CD4-positive, alpha-beta T cell (primary cell): ENCODE measurements around the gene SAT2. TPM values are rescaled to one million over a fixed set of nuclear protein-coding genes. Genes with fewer than 3 reads are reported as not detected.

Experiments
- ATAC-seq: fragments of 200-7000 bp; cut with Tn5 transposase; one replicate; pipeline ENCODE4 v1.10.0; 2022; ENCODE audit warnings: mild to moderate bottlenecking; ENCODE audit not compliant: poor library complexity
- CTCF ChIA-PET: fragments of 350-600 bp; sonication (Branson Sonifier 250); formaldehyde crosslinking; loops from one replicate; lab custom pipeline; 2021; ENCODE audit warnings: antibody characterized with exemption, inconsistent platforms; lab: Charles Lee
- POLR2A ChIA-PET: fragments of 350-600 bp; sonication (Branson Sonifier 250); formaldehyde crosslinking; loops from one replicate; lab custom pipeline; 2021; ENCODE audit warnings: antibody characterized with exemption, inconsistent platforms; lab: Charles Lee
- DNase-seq, 14 experiments: peaks; one replicate each; pipeline ENCODE4 v3.0.0-alpha.2; 2013 to 2020; ENCODE audit warnings: mixed read lengths in 2 of 14
- H3K27ac ChIP-seq, 2 donors: one replicate each; pipeline versions ENCODE4 v1.5.1 to v1.7.0; 2013; ENCODE audit warnings: low read length in 2 of 2, low read depth in 1 of 2, mild to moderate bottlenecking in 1 of 2
- H3K27me3 ChIP-seq, 2 experiments: 1 replicate in 1 of 2; 2 replicates in 1 of 2; pipeline versions ENCODE4 v1.6.1 to v1.7.0; 2013; ENCODE audit warnings: low read length in 2 of 2, control low read depth in 1 of 2, mild to moderate bottlenecking in 1 of 2, moderate library complexity in 1 of 2; ENCODE audit not compliant: insufficient read depth in 2 of 2, control insufficient read depth in 1 of 2
- H3K36me3 ChIP-seq: one replicate; pipeline ENCODE4 v1.6.1; 2013; ENCODE audit warnings: low read length, control low read depth; ENCODE audit not compliant: insufficient read depth
- H3K4me1 ChIP-seq: one replicate; pipeline ENCODE4 v1.6.1; 2013; ENCODE audit warnings: low read length, control low read depth; ENCODE audit not compliant: insufficient read depth
- H3K4me3 ChIP-seq: one replicate; pipeline ENCODE4 v1.5.1; 2013; ENCODE audit warnings: mild to moderate bottlenecking, low read length, moderate library complexity
- H3K9me3 ChIP-seq, 2 experiments: 1 replicate in 1 of 2; 2 replicates in 1 of 2; pipeline versions ENCODE4 v1.6.1 to v1.7.0; 2013; ENCODE audit warnings: low read length in 2 of 2, mild to moderate bottlenecking in 2 of 2, control low read depth in 1 of 2, moderate library complexity in 1 of 2; ENCODE audit not compliant: control insufficient read depth in 1 of 2, insufficient read depth in 1 of 2
- H3K27ac Mint-ChIP-seq: one replicate; pipeline ENCODE4 v1.8.0; 2020; ENCODE audit warnings: mixed read lengths
- H3K27me3 Mint-ChIP-seq: one replicate; pipeline ENCODE4 v1.8.0; 2021; ENCODE audit warnings: mixed read lengths
- H3K36me3 Mint-ChIP-seq: one replicate; pipeline ENCODE4 v1.8.0; 2021; ENCODE audit warnings: low read depth, mixed read lengths
- H3K4me1 Mint-ChIP-seq: one replicate; pipeline ENCODE4 v1.8.0; 2021; ENCODE audit warnings: low read depth, mixed read lengths
- H3K4me3 Mint-ChIP-seq: one replicate; pipeline ENCODE4 v1.8.0; 2020; ENCODE audit warnings: mild to moderate bottlenecking, mixed read lengths
- H3K9me3 Mint-ChIP-seq: one replicate; pipeline ENCODE4 v1.8.0; 2020; ENCODE audit warnings: mixed read lengths
- intact Hi-C, 2 experiments: fragments of 100-400 bp; cut with DNase I in 1 of 2; cut with micrococcal nuclease in 1 of 2; formaldehyde crosslinking; loops; one replicate each; pipeline versions ENCODE4 v1.15.1 to v1.9.0; 2023 to 2025; cut with DNase I, micrococcal nuclease
- total RNA-seq, 174 experiments: library from RNA in 2 of 174; stranded (reverse) in 2 of 174; gene quantifications; one replicate each; pipeline ENCODE4 v1.2.3 and lab custom pipeline; 2021 to 2026
- TF ChIP-seq, protein P1 (sequence below): fragments of 200-600 bp; IDR thresholded peaks from one replicate; pipeline ENCODE4 v1.8.0; 2022; ENCODE audit warnings: antibody characterized with exemption, mild to moderate bottlenecking

The SAT2 gene
- total RNA-seq, 2 experiments from 2014 or later: 55.7 to 60.3 TPM

DNA sequence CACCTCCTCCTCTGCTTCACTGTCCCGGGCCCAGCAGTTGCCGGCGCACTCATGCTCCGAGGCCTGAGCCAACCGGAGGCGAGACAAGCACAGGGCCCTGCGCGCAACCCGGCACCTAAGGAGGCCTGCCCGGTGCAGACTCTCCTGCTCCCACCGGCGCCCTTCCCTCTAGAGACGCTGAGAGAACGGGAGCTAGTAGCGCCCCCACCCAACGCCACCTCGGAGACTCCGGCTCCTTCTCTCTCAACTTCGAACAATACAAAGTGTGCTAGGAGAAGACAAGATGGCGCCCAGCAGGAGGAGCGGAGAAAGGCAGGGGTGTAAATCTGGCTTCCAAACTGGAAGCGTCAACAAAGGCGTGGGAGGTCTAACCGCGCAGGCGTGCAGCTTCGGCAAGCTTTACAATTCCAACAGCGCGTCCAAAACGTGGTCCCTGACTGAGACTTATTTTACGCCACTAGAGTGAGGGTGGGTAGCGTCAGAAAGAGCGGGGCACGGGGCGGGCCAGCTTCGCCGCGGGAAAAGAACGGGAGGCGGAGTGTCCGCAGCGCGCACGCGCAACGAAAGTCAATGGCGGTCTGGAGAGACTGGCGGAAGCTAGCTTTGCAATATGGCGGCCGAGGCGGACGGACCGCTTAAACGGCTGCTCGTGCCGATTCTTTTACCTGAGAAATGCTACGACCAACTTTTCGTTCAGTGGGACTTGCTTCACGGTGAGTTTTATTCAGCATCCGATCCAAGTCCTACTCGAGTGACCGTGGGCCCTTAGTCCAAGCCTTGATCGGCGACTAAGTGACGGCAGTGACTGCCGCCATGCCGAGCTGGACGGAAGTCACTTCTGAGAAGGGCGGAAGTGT, 44.1 kb downstream of the SAT2 start, which contains the start of gene MPDU1:
Gene MPDU1 (plus strand): TSS at position 600 of the 857 bp plus-strand sequence. CDS start 11 bp downstream, at position 611.
- peak; percentile 85 for ATAC-seq
- H3K36me3 ChIP-seq: peaks cover 34% of the 10 kb centered on the region
- peaks cover 56% of the 10 kb centered on the region for H3K4me1 ChIP-seq
- intact Hi-C loops: loop anchor here (1.0 to 10.0 kb wide), 4 partner anchors 9 to 539 kb away; partner anchors contain the start of genes SLC16A11 (in 1 of the 2), TP53 (in 1 of the 2) and WRAP53 (in 1 of the 2)
- CTCF ChIA-PET: interaction anchor here (0.8 to 4.3 kb wide), 8 partner anchors 12 to 561 kb away, joined by 3 to 21 read pairs (median 4); partner anchors contain the start of genes FXR2, SENP3, TP53 and WRAP53
- Mint-ChIP-seq H3K4me1 (peaks cover 52% of the 10 kb centered on the region), H3K27ac (peak within 1 kb of the TSS; percentile 98), H3K4me3 (peak within 1 kb of the TSS; percentile 98), H3K9me3 (no peaks in the 10 kb centered on the region), H3K27me3 (no peaks in the 10 kb centered on the region), H3K36me3 (peaks cover 52% of the 10 kb centered on the region)
- TF ChIP-seq, protein P1, sequence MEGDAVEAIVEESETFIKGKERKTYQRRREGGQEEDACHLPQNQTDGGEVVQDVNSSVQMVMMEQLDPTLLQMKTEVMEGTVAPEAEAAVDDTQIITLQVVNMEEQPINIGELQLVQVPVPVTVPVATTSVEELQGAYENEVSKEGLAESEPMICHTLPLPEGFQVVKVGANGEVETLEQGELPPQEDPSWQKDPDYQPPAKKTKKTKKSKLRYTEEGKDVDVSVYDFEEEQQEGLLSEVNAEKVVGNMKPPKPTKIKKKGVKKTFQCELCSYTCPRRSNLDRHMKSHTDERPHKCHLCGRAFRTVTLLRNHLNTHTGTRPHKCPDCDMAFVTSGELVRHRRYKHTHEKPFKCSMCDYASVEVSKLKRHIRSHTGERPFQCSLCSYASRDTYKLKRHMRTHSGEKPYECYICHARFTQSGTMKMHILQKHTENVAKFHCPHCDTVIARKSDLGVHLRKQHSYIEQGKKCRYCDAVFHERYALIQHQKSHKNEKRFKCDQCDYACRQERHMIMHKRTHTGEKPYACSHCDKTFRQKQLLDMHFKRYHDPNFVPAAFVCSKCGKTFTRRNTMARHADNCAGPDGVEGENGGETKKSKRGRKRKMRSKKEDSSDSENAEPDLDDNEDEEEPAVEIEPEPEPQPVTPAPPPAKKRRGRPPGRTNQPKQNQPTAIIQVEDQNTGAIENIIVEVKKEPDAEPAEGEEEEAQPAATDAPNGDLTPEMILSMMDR: no peak
- peak within 1 kb of the TSS; percentile 86 for H3K4me3 ChIP-seq
- no peaks in the 10 kb centered on the region for H3K27me3 ChIP-seq
- peaks cover 0 to 5% of the 10 kb centered on the region in 2 experiments for H3K9me3 ChIP-seq
- peak within 1 kb of the TSS; percentile 78 to 98 for H3K27ac ChIP-seq
- POLR2A ChIA-PET: interaction anchor here (0.5 to 3.4 kb wide), 40 partner anchors 9 to 572 kb away, joined by 3 to 143 read pairs (median 5); partner anchors contain the start of genes ACAP1, ATP1B2, DVL2 and FXR2
- DNase-seq: peak; percentile 89 to 98 (median 94)

DNA sequence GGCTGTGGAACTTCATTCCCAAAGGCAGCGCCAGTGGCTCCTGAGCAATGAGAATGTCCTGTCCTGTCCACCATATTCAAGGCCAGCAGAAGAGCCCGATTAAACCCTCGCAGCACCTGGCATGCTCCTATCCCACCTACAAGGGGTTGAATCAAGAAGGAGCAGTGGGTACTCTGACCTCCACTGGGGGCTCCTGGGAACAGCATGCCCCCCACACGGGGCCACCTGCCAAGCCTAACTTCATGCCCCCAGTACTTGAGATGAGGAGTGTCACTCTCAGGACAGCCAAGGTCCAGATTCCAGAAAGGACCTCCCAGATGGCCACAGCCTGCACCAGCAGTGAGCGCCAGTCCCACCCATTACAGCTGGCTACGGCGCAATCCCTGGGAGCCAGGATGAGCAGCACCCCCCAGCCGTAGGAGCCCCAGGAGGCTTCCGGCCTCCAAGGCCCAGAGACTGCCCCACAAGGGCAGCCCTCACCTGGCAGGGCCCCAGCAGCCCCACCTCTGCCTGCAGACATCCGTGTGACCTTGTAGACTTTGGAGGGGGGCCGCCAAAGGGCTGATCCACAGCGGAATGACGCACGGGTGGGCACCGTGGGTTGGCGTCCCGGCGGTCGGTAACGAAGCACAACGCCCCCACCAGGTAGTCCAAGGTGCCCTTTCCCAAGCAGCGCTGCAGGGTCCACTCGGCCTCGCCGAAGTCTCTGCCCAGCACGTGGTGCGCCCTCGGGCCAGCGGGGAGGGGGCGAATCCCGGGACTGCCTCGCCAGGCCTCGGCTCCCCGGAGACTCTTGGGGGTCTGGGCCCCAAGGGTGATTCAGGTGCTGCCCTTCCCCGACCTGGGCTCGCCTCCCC, 45.0 kb downstream of the SAT2 start:
- Histone ChIP-seq H3K36me3 (peaks cover 34% of the 10 kb centered on the region), H3K9me3 (peaks cover 0 to 5% of the 10 kb centered on the region in 2 experiments), H3K4me3 (peak overlapping the region; percentile 86), H3K27ac (peak overlapping the region in 1 of 2 donors; percentile 98), H3K27me3 (no peaks in the 10 kb centered on the region), H3K4me1 (peaks cover 64% of the 10 kb centered on the region)
- ATAC-seq (no peak), DNase-seq (peak in 1 of 14 experiments; percentile 55)
- peak overlapping the region; percentile 42 for H3K4me3 Mint-ChIP-seq
- peaks cover 61% of the 10 kb centered on the region for H3K4me1 Mint-ChIP-seq
- TF ChIP-seq, protein P1: no peak
- no peaks in the 10 kb centered on the region for H3K27me3 Mint-ChIP-seq
- H3K27ac Mint-ChIP-seq: peak overlapping the region; percentile 98
- intact Hi-C loops: loop anchor here (1.0 to 10.0 kb wide), 4 partner anchors 8 to 538 kb away; partner anchors contain the start of genes SLC16A11 (in 1 of the 2), TP53 (in 1 of the 2) and WRAP53 (in 1 of the 2)
- CTCF ChIA-PET: interaction anchor here (1.4 to 4.3 kb wide), 3 partner anchors 22 to 227 kb away, joined by 4 to 21 read pairs (median 15); partner anchors contain the start of genes SENP3, TP53 and WRAP53
- peaks cover 54% of the 10 kb centered on the region for H3K36me3 Mint-ChIP-seq
- POLR2A ChIA-PET: interaction anchor here (0.9 to 3.4 kb wide), 22 partner anchors 9 to 536 kb away, joined by 3 to 143 read pairs (median 8); partner anchors contain the start of genes ACAP1, ATP1B2, FXR2 and GABARAP
- H3K9me3 Mint-ChIP-seq: no peaks in the 10 kb centered on the region
